Dermis microvascular lymphatic vessel endothelial cell (primary cell): Measurements from ENCODE around the gene SECTM1. TPM values are rescaled to one million over a fixed set of nuclear protein-coding genes. Genes with fewer than 3 reads are reported as not detected.

Source experiments
- DNase-seq, 2 donors: peaks; one replicate each; pipeline versions ENCODE4 v3.0.0 to v3.0.0-alpha.2; 2010; ENCODE audit warnings: low read depth in 2 of 2
- total RNA-seq: library from RNA; depleted of rRNA; stranded (reverse); fragments of >200 nt; gene quantifications from 2 replicates; pipeline ENCODE4 v1.2.1, GENCODE V29; 2014

SECTM1 gene
- total RNA-seq, 1 donor from 2014 or later = 0.26 TPM

GRCh38 chr17:82315703-82316358 lies 17.7 kb downstream of the SECTM1 start:
- DNase-seq = no peak

DNA sequence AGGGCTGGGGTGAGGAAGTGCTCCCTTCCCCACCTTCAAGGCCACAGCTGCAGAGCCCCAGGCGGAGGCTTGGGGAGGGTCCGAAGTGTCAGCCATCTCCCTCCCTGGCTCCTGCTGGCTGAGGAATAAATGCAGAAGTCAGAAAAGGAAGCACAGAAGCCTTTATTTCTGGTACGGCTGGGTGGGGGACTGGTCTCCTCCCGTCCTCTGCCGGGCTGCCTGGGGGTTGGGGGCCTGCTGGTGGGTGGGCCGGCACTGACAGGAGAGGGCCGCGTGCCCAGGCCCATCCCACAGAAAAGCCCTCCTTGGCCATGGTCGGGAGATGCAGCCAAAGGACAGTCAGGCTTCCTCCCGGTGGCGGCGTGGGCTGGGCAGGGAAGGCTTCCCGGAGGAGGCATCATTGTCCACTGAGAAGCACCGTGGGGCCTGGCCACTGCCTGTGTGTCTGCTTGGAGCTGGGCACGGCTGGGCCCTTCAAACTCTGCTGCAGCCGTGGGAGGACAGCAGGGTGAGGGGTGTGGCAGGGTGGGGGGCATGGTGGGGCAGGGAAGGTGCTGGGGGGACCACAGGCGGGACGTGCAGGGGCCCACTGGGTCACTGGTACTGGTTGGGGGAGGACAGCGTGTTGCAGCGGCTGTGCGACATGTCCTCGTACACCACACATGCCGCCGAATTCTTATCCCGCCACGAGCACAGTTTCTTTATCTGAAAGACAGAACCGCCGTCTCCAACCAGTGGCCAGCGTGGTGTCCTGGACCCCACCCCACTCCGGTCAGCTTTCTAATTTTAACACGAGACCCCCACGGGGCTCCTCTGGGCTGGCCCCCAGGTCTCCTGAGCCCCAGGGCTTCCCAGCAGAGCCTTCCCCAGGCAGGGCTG lies 18.6 kb downstream of the SECTM1 start:
- no peak for DNase-seq

- DNase-seq = no peak
Measured at GRCh38 chr17:82314012-82314726, 19.4 kb downstream of the SECTM1 start.

- no peak for DNase-seq
Measured at GRCh38 chr17:82313195-82314011, 20.2 kb downstream of the SECTM1 start.

GRCh38 chr17:82311971-82312370 lies 21.6 kb downstream of the SECTM1 start:
- no peak for DNase-seq

GRCh38 chr17:82310877-82311276 lies 22.7 kb downstream of the SECTM1 start:
- no peak for DNase-seq

DNA sequence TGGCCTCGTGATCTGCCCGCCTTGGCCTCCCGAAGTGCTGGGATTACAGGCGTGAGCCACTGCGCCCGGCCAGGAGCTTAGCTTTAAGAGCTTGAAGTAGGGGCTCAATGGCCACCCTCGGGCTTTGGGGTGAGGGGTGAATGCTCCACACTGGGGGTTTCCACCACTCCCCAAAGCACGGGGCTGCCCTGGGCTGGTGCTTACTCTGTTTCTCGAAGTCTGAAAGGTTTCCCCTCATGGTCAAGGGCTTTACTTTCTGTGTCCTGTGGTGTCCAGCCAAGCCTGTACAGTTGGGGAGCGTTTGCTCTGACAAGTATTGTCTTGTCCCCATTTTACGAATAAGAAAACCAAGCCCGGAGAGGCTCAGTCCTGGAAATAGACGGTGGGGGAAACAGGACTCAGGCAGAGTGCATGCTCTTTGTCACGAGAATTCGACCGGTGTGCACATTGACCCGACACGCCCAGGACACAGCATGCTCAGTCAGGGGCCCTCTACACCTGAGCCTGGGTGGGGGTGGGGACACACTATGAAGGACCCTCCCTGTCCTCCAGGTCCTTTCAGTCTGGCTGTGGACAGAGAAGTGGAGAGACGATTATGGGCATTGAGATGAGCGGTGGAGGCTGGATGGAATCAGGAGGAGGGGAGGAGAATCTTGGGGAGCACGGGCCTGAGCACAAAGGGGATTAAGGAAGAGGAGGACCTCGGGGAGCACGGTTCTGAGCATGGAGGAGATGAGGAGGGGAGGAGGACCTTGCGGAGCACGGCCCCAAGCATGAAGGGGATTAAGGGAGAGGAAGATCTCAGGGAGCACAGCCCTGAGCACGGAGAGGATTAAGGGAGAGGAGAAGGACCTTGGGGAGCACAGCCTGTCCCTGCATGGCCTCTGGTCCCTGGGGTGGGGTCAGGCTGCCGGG lies 23.7 kb downstream of the SECTM1 start:
- no peak for DNase-seq

DNA sequence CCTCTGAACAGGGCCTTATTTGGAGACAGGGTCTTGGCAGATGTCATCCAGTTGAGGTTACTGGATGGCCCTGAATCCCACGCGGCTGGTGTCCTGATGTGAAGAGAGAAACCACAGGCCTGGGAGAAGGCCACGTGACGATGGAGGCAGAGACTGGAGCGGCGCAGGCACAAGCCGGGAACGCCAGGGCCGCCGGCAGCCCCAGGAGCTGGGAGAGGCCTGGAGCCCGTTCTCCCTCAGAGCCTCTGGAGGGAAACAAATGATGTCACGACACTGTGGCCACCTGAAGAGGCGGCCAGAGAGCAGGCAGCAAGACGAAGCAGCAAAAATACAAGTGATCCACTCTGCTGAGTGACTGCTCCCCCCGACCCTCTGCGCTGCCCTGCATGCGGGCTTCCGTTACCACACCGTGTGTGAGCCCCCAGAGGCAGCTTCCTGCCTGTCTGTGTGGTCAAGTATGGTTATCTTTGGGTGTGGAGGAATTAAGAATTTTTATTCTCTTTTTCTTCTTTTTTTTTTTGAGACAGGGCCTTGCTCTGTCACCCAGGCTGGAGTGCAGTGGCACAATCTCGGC lies 27.8 kb downstream of the SECTM1 start:
- DNase-seq = no peak

DNA sequence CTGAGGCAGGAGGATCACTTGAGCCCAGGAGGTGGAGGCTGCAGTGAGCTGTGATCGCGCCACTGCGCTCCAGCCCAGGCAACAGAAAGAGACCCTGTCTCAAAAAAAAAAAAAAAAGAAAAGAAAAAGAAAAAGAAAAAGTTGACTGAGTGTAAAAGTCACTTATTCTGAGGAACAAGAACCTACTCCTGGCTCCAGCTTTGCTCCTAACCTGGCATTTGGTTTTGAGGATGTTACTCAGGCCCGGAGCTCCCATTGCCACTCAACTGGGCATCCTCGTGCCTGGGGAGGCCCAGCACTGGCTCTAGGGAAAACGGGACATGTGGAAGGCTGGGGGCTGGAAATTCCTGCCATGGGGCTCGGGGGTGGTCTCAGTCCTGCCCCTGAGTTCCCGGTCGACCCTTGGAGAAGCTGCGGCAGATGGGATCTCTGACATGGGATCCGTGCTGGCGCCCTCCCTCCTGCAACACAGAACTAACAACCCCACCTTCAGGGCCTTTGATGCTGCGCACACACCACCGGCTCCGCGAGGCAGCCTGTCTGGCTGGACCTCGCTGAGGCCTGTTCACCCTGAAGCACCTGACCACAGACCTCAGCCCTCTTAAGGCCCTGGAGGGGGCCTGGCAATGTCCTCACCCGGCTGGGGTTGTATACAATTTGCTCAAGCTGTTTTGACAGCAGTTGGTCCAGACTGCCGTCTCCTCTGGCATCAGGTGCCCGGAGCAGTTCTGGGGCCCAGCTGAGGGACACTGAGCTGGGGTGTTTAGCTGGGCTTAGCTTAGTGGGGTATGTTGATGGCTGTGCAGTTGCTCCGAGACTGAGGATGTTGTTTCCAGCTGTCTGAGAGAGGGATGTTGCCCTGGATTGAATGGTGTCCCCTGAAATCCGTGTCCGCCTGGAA lies 28.5 kb downstream of the SECTM1 start:
- DNase-seq = no peak

- no peak for DNase-seq
Measured at GRCh38 chr17:82303944-82304808, 29.4 kb downstream of the SECTM1 start.

- DNase-seq = no peak
Measured at GRCh38 chr17:82302991-82303943, 30.3 kb downstream of the SECTM1 start.

DNA sequence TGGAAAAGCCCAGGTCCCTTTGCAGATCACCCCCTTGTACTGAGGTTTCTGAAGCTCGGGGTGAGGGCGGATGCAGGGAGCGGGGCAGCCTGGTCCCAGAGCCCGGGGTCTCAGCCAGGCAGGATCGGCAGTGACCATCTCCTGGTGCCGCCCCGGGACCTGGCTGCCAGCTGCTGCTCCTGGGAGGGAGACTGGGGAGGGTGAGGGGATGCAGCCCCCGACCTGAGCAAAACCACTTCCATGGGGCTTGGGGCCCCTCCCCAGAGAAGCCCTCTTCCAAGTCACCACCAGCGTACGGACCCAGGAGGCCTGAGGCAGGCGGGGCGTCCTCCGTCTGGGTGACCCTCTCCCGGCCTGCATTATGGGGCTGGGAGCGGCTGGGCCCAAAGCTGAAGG lies 31.0 kb downstream of the SECTM1 start:
- no peak for DNase-seq

- DNase-seq = no peak
Measured at GRCh38 chr17:82301916-82302567, 31.5 kb downstream of the SECTM1 start.

DNA sequence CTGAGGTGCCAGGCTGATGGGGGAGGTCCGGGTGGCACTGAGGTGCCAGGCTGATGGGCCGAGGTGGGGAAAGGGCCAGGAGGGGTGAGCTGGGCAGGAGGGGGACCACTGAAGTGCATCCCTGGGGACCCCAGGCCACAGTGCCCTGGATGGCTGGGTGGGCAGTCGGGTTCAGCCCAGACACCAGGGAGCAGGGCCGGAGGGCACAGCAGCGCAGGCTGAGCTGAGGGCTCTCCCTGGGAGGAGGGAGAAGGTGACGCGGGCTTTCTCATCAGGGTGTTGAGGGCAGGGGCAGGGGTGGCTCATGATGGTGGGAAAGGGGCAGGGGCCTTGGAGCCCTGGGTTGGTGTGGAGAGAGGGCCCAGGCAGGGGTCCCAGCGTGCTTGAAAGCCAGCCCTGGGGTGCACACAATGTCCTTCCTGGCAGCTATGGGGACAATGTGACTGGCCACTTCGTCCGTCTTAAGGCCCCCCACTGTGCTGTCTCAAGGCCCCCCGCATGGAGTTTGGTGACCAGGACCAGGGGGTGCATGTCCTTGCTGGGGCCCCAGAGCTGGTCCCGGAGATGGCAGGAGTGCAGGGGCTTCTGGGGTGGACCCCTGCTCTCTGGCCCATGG lies 32.2 kb downstream of the SECTM1 start:
- DNase-seq = no peak

- peak; percentile 26 to 63 for DNase-seq
Measured at GRCh38 chr17:82300707-82301270, 32.8 kb downstream of the SECTM1 start.
